ENCODE data around the gene PPP3CA. TPM values are rescaled to one million over a fixed set of nuclear protein-coding genes. Genes with fewer than 3 reads are reported as not detected.
"Not testable (repeated sequence)": the region's sequence is repeated elsewhere in the genome, so short reads cannot be mapped to it uniquely, and the experiment has no call there.

PPP3CA gene
- total RNA-seq, 1 experiment from 2014 or later, result 31.0 TPM

GRCh38 chr4:100991332-100992069, 355.8 kb downstream of the PPP3CA start:
- BruUV-seq (replicated peaks); intact Hi-C loops (cut with micrococcal nuclease; ENCODE audit: unreplicated experiment); H3K27me3 ChIP-seq (ENCODE audit: control insufficient read depth, insufficient read depth, low read length); ATAC-seq; DNase-seq (ENCODE audit: low read depth, low spot score); in situ Hi-C loops (cut with HindIII; ENCODE audit: low pct_unique_long_range_greater_than_20kb, low sequenced_read_pairs); H3K36me3 ChIP-seq (ENCODE audit: control insufficient read depth, insufficient read depth, low read length); H3K9me3 ChIP-seq (ENCODE audit: control insufficient read depth, insufficient read depth, low read depth, low read length); CTCF ChIA-PET; H3K4me3 ChIP-seq (ENCODE audit: low read depth in 2 of 2, low read length in 2 of 2); H3K4me1 ChIP-seq (ENCODE audit: control insufficient read depth, insufficient read depth, low read length); POLR2A ChIA-PET; H3K27ac ChIP-seq (ENCODE audit: low read length): not testable (repeated sequence)

- intact Hi-C loops (cut with micrococcal nuclease; ENCODE audit: unreplicated experiment), result no loop called here
- TF ChIP-seq POLR2AphosphoS5 (IDR thresholded peaks at IDR 0.05; ENCODE audit: low read depth, low read length), result no peak
- no peak for TF ChIP-seq TCF7L2 (IDR thresholded peaks at IDR 0.05; ENCODE audit: low read depth, low read length)
- TF ChIP-seq, protein P1, sequence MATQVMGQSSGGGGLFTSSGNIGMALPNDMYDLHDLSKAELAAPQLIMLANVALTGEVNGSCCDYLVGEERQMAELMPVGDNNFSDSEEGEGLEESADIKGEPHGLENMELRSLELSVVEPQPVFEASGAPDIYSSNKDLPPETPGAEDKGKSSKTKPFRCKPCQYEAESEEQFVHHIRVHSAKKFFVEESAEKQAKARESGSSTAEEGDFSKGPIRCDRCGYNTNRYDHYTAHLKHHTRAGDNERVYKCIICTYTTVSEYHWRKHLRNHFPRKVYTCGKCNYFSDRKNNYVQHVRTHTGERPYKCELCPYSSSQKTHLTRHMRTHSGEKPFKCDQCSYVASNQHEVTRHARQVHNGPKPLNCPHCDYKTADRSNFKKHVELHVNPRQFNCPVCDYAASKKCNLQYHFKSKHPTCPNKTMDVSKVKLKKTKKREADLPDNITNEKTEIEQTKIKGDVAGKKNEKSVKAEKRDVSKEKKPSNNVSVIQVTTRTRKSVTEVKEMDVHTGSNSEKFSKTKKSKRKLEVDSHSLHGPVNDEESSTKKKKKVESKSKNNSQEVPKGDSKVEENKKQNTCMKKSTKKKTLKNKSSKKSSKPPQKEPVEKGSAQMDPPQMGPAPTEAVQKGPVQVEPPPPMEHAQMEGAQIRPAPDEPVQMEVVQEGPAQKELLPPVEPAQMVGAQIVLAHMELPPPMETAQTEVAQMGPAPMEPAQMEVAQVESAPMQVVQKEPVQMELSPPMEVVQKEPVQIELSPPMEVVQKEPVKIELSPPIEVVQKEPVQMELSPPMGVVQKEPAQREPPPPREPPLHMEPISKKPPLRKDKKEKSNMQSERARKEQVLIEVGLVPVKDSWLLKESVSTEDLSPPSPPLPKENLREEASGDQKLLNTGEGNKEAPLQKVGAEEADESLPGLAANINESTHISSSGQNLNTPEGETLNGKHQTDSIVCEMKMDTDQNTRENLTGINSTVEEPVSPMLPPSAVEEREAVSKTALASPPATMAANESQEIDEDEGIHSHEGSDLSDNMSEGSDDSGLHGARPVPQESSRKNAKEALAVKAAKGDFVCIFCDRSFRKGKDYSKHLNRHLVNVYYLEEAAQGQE (IDR thresholded peaks at IDR 0.05; ENCODE audit: insufficient read depth in 1 of 2, low read depth in 2 of 2, low read length in 1 of 2), result no peak
- no peak for TF ChIP-seq SIN3A (IDR thresholded peaks at IDR 0.05; ENCODE audit: borderline replicate concordance, insufficient read depth, low read depth, low read length)
- TF ChIP-seq CTCF (IDR thresholded peaks at IDR 0.05), result no peak
- no peaks in the 10 kb centered on the region for H3K27me3 ChIP-seq (ENCODE audit: control insufficient read depth, insufficient read depth, low read length)
- ATAC-seq (no peak), DNase-seq (ENCODE audit: low read depth, low spot score) (no peak)
- H3K4me3 ChIP-seq (ENCODE audit: low read depth in 2 of 2, low read length in 2 of 2), result no peak overlapping the region
- ChIA-PET POLR2A (no interaction called here), CTCF (no interaction called here)
- no peaks in the 10 kb centered on the region for H3K4me1 ChIP-seq (ENCODE audit: control insufficient read depth, insufficient read depth, low read length)
- H3K36me3 ChIP-seq (ENCODE audit: control insufficient read depth, insufficient read depth, low read length), result no peaks in the 10 kb centered on the region; the same call in 1 of the 2 replicates
- in situ Hi-C loops (cut with HindIII; ENCODE audit: low pct_unique_long_range_greater_than_20kb, low sequenced_read_pairs), result no loop called here
- H3K9me3 ChIP-seq (ENCODE audit: control insufficient read depth, insufficient read depth, low read depth, low read length), result no peaks in the 10 kb centered on the region
- no peak overlapping the region for H3K27ac ChIP-seq (ENCODE audit: low read length)
- no TSS peak for BruUV-seq (replicated peaks)
Measured at GRCh38 chr4:100989401-100989800, 357.9 kb downstream of the PPP3CA start.

DNA sequence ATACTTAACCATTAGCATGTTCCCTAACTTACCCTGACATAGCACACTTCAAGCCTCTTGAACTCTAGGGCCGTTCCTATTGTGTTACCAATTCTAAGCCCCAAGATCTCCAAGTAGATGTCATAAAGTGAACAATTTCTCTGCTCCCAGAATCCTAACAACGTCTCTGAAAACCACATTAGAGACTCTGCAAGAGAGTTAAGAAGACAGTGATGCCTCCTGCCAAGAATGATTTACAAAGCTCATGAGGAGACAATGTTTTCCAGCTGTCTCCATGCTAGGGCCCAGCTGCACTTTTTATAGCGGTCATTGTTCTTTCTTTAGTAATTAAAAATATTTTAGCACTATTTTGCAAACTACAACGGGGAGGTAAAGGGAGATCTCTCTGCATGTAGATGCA, 358.4 kb downstream of the PPP3CA start:
- CTCF ChIA-PET, result no interaction called here
- Histone ChIP-seq H3K4me1 (ENCODE audit: control insufficient read depth, insufficient read depth, low read length) (no peaks in the 10 kb centered on the region), H3K27ac (ENCODE audit: low read length) (no peak overlapping the region), H3K36me3 (ENCODE audit: control insufficient read depth, insufficient read depth, low read length) (no peaks in the 10 kb centered on the region; the same call in 1 of the 2 replicates), H3K4me3 (ENCODE audit: low read depth in 2 of 2, low read length in 2 of 2) (no peak overlapping the region), H3K27me3 (ENCODE audit: control insufficient read depth, insufficient read depth, low read length) (no peaks in the 10 kb centered on the region), H3K9me3 (ENCODE audit: control insufficient read depth, insufficient read depth, low read depth, low read length) (no peaks in the 10 kb centered on the region)
- DNase-seq (ENCODE audit: low read depth, low spot score), result no peak
- in situ Hi-C loops (cut with HindIII; ENCODE audit: low pct_unique_long_range_greater_than_20kb, low sequenced_read_pairs) (no loop called here), intact Hi-C loops (cut with micrococcal nuclease; ENCODE audit: unreplicated experiment) (no loop called here)
- no peak for TF ChIP-seq CTCF (IDR thresholded peaks at IDR 0.05)
- no peak for TF ChIP-seq TCF7L2 (IDR thresholded peaks at IDR 0.05; ENCODE audit: low read depth, low read length)
- TF ChIP-seq POLR2AphosphoS5 (IDR thresholded peaks at IDR 0.05; ENCODE audit: low read depth, low read length), result no peak
- TF ChIP-seq, protein P1 (IDR thresholded peaks at IDR 0.05; ENCODE audit: insufficient read depth in 1 of 2, low read depth in 2 of 2, low read length in 1 of 2), result no peak
- TF ChIP-seq SIN3A (IDR thresholded peaks at IDR 0.05; ENCODE audit: borderline replicate concordance, insufficient read depth, low read depth, low read length), result no peak
- ATAC-seq, result no peak
- POLR2A ChIA-PET, result no interaction called here
- no TSS peak for BruUV-seq (replicated peaks)
